Spleen (tissue), 11 donors: ENCODE data around the gene SDK1. TPM values are rescaled to one million over a fixed set of nuclear protein-coding genes. Genes with fewer than 3 reads are reported as not detected.

Experiments
- DNase-seq: peaks from one replicate; pipeline ENCODE4 v3.0.0-alpha.2; 2020
- H3K27ac ChIP-seq, 8 donors: fragments of 200-600 bp; sonication (generic) in 7 of 8; 1 replicate in 4 of 8; 2 replicates in 4 of 8; pipeline versions ENCODE4 v1.5.0 to v1.8.0; 2016 to 2021; ENCODE audit warnings: inconsistent platforms in 4 of 8, mild to moderate bottlenecking in 4 of 8, moderate library complexity in 1 of 8
- H3K27me3 ChIP-seq, 7 donors: fragments of 200-600 bp; sonication (generic) in 6 of 7; replicated peaks in 1 of 7; 1 replicate in 4 of 7; 2 replicates in 3 of 7; pipeline versions ENCODE4 v1.5.0 to v1.8.0; 2016 to 2021; ENCODE audit warnings: inconsistent platforms in 3 of 7, mild to moderate bottlenecking in 1 of 7
- H3K36me3 ChIP-seq, 6 donors: fragments of 200-600 bp; sonication (generic) in 5 of 6; 1 replicate in 4 of 6; 2 replicates in 2 of 6; pipeline versions ENCODE4 v1.5.0 to v1.8.0; 2016 to 2021; ENCODE audit warnings: inconsistent platforms in 2 of 6
- H3K4me1 ChIP-seq, 6 donors: fragments of 200-600 bp; sonication (generic) in 5 of 6; 1 replicate in 3 of 6; 2 replicates in 3 of 6; pipeline versions ENCODE4 v1.5.0 to v1.8.0; 2016 to 2021; ENCODE audit warnings: inconsistent platforms in 3 of 6
- H3K4me3 ChIP-seq, 8 donors: fragments of 200-600 bp; sonication (generic) in 7 of 8; 1 replicate in 4 of 8; 2 replicates in 4 of 8; pipeline versions ENCODE4 v1.5.0 to v1.8.0; 2016 to 2021; ENCODE audit warnings: inconsistent platforms in 4 of 8, mild to moderate bottlenecking in 4 of 8, moderate library complexity in 2 of 8
- H3K9me3 ChIP-seq, 8 donors: fragments of 200-600 bp; sonication (generic) in 7 of 8; 1 replicate in 4 of 8; 2 replicates in 4 of 8; pipeline versions ENCODE4 v1.5.0 to v1.8.0; 2016 to 2021; ENCODE audit warnings: inconsistent platforms in 4 of 8
- CTCF ChIP-seq, 11 experiments: fragments of 200-600 bp in 7 of 11; fragments of 450-650 bp in 4 of 11; sonication (generic) in 4 of 11; IDR thresholded peaks in 8 of 11; conservative IDR thresholded peaks in 3 of 11; 1 replicate in 7 of 11; 2 replicates in 4 of 11; pipeline versions ENCODE4 v1.4.0 to v1.8.0; 2016 to 2021; ENCODE audit warnings: antibody characterized with exemption in 11 of 11, inconsistent platforms in 4 of 11, mild to moderate bottlenecking in 1 of 11
- POLR2A ChIP-seq, 3 donors: fragments of 450-650 bp; IDR thresholded peaks; one replicate each; pipeline ENCODE4 v1.5.1; 2017; ENCODE audit warnings: antibody characterized with exemption in 3 of 3, mild to moderate bottlenecking in 1 of 3
- POLR2AphosphoS5 ChIP-seq, 3 donors: sonication (generic); formaldehyde crosslinking; IDR thresholded peaks; one replicate each; pipeline ENCODE4 v1.5.1; 2017; ENCODE audit warnings: antibody characterized with exemption in 3 of 3
- WGBS, 5 donors: extraction: QIAGEN DNeasy Blood & Tissue Kit in 3 of 5; methylation state at CpG; one replicate each; pipeline versions ENCODE4 v1.1.5 to v1.1.7; 2013 to 2018; 5-methylcytosine and 5-hydroxymethylcytosine counted together
- intact Hi-C: fragments of 100-400 bp; cut with DNase I; formaldehyde crosslinking; loops from one replicate; pipeline ENCODE4 v1.15.0; 2023; ENCODE audit warnings: low total_unique reads
- polyA plus RNA-seq, 3 donors: library from polyadenylated mRNA; stranded (reverse); fragments of 200-250 nt; gene quantifications; one replicate each; pipeline ENCODE4 v1.2.1, GENCODE V29; 2013
- total RNA-seq, 7 donors: library from RNA; depleted of rRNA in 3 of 7; stranded (reverse); fragments of >200 nt in 3 of 7; fragmentation: NEBNext Ultra II Directional in 4 of 7; extraction: Animal tissue kit (Norgen Biotek cat#: 25700) in 4 of 7; gene quantifications; one replicate each; pipeline versions ENCODE4 v1.1.0 to v1.2.1, GENCODE V29; 2016 to 2021
- donor health status: healthy with polysubstance abuse.
- donor health status: DM: no; HTN: no; CAD: no; lungs with moderate emphysema.
- donor health status: DM: no; HTN: no; CAD: no.
- donor health status: Bipolar disorder and iron deficiency.
- donor health status: healthy.
- donor health status: DM: no; HTN: no; CAD: no.
- donor health status: DM: yes; HTN: yes; CAD: no.

Gene SDK1
- total and polyA plus RNA-seq, 10 donors = 3.2 to 54.1 (median 35.1) TPM

DNA sequence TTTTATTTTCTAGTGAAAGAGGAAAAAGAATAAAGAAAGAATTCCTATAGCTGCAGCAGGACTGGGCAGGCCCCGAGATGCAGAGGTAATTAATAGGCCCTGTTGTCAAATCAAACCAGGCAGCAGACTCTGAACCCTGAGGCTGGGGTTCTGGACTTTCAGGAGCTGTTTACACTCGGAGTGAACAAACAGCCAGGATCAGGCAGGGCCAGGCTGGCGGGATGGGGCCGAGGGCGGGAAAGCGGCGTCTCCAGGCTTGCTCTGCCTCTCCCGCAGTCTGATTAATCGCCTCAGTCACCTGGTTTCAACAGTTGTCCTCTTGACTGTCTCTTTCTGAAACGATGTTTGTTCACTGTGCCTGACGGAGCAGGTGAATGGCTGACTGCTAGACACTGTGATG lies 705.6 kb downstream of the SDK1 start:
- DNase-seq = peak; percentile 38
- 78 to 89% (median 85%) methylated on average over 11 of the region's 11 CpGs for WGBS, 5 donors
- intact Hi-C loops = no loop called here
- no peak for TF ChIP-seq POLR2A (IDR thresholded peaks at IDR 0.05)
- no peak for TF ChIP-seq CTCF (IDR thresholded peaks at IDR 0.05 in 8 of 11, conservative IDR thresholded peaks at IDR 0.05 in 3 of 11)
- no peak for TF ChIP-seq POLR2AphosphoS5 (IDR thresholded peaks at IDR 0.05)
- Histone ChIP-seq H3K36me3 (no peaks in the 10 kb centered on the region), H3K4me3 (no peak overlapping the region), H3K4me1 (peaks cover 0 to 7% (median 0%) of the 10 kb centered on the region in 6 donors), H3K27ac (peak overlapping the region in 3 of 8 donors; percentile 8 to 26 (median 12)), H3K27me3 (no peaks in the 10 kb centered on the region), H3K9me3 (no peaks in the 10 kb centered on the region)

DNA sequence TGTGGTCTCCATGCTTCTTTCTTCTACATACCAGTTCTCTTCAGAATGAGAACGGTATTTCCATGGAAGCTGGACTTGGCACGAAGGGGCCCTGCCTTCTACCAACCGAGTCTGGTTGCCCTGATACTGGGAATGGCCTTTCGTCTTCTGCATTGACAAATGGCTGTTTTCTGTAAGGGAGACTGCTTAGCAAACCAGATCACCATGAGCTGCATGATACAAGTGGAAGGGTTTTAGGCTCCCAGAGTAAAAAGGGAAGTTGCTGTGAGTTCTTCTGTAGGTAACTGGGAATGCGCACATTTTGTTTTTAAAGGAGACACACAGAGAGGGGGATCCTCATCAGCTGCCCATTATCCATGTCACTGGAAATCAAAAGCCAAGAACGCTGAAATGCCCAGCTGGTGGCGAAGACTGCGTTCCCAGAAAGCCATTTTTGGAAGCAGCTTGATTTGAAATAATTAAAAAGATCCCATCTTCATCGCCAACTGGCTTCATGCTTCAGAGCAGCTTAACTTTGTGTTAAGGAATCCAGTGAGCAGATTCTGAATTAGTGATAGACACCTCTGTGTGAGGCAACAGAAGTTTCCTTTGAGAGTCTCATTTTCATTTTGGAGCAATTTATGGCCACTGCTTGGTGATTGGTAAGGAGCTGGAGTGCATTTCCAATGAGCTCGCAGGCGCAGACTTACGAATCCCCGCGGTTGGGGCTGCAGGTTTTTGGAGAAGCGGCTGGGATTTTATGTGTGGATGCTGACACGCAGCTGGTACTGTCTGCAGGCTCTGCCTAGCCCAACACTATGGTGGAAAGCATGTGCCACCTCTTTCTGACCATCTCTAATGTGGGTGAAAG lies 708.4 kb downstream of the SDK1 start:
- Histone ChIP-seq H3K27ac (no peak overlapping the region), H3K36me3 (no peaks in the 10 kb centered on the region), H3K9me3 (no peaks in the 10 kb centered on the region), H3K27me3 (no peaks in the 10 kb centered on the region), H3K4me3 (no peak overlapping the region), H3K4me1 (peaks cover 0 to 19% (median 6%) of the 10 kb centered on the region in 6 donors)
- TF ChIP-seq POLR2A (IDR thresholded peaks at IDR 0.05) (no peak), CTCF (IDR thresholded peaks at IDR 0.05 in 8 of 11, conservative IDR thresholded peaks at IDR 0.05 in 3 of 11) (no peak), POLR2AphosphoS5 (IDR thresholded peaks at IDR 0.05) (no peak)
- peak; percentile 36 for DNase-seq
- WGBS, 5 donors = 86 to 89% (median 88%) methylated on average over 16 of the region's 16 CpGs
- intact Hi-C loops = no loop called here

GRCh38 chr7:4010061-4010605 lies 709.1 kb downstream of the SDK1 start:
- WGBS, 5 donors = 88 to 95% (median 92%) methylated on average over 13 of the region's 13 CpGs
- Histone ChIP-seq H3K36me3 (no peaks in the 10 kb centered on the region), H3K4me3 (no peak overlapping the region), H3K27me3 (no peaks in the 10 kb centered on the region), H3K4me1 (peaks cover 0 to 19% (median 6%) of the 10 kb centered on the region in 6 donors), H3K9me3 (no peaks in the 10 kb centered on the region), H3K27ac (peak overlapping the region in 2 of 8 donors; percentile 40 to 85)
- intact Hi-C loops = no loop called here
- DNase-seq = peak; percentile 28
- TF ChIP-seq POLR2AphosphoS5 (IDR thresholded peaks at IDR 0.05) = no peak
- no peak for TF ChIP-seq CTCF (IDR thresholded peaks at IDR 0.05 in 8 of 11, conservative IDR thresholded peaks at IDR 0.05 in 3 of 11)
- TF ChIP-seq POLR2A (IDR thresholded peaks at IDR 0.05) = no peak
